Measurements from ENCODE around the gene TMF1. TPM values are rescaled to one million over a fixed set of nuclear protein-coding genes. Genes with fewer than 3 reads are reported as not detected.

TMF1 gene
- total RNA-seq, 1 donor from 2014 or later = 19.3 TPM

DNA sequence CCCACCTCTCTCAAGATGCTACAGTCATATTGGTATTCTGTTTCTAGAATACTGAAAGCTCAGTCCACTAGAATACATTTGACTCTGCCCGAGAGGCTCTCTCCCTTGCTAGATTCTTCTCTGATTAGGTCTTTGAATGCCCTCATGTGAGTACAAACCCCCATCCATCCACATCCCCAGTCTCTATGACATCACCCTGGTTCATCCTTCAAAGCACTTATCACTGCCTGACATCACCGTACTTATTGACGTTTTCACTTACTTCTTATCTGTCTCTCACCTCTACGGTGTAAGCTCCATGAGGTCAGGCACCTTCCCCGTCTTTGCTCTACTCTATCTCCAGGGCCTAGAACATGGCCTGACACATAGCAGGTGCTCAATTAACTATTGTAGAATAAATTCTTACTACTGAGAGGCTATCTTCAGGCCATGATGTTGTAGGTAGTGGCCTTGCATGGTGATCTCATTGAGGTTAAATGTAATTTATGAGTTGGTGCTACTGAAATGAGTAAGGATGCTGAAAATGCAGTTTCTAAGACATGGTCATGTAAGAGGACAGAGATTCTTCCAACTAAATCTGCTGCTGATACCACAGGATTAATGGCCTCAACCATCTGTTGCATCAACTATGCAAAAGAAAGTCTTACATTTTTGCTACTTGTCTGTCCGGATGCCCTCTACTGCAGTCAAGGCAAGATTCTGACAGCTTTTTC is 65.5 kb downstream of the TMF1 start:
- H3K36me3 ChIP-seq (ENCODE audit: control insufficient read depth, insufficient read depth, low read length) = peaks cover 2% of the 10 kb centered on the region
- no peaks in the 10 kb centered on the region for H3K27me3 ChIP-seq (ENCODE audit: control insufficient read depth, insufficient read depth, low read length)
- no peak overlapping the region for H3K4me3 ChIP-seq (ENCODE audit: low read depth, low read length)
- no peak for DNase-seq (ENCODE audit: low read depth)
- TF ChIP-seq, protein P1, sequence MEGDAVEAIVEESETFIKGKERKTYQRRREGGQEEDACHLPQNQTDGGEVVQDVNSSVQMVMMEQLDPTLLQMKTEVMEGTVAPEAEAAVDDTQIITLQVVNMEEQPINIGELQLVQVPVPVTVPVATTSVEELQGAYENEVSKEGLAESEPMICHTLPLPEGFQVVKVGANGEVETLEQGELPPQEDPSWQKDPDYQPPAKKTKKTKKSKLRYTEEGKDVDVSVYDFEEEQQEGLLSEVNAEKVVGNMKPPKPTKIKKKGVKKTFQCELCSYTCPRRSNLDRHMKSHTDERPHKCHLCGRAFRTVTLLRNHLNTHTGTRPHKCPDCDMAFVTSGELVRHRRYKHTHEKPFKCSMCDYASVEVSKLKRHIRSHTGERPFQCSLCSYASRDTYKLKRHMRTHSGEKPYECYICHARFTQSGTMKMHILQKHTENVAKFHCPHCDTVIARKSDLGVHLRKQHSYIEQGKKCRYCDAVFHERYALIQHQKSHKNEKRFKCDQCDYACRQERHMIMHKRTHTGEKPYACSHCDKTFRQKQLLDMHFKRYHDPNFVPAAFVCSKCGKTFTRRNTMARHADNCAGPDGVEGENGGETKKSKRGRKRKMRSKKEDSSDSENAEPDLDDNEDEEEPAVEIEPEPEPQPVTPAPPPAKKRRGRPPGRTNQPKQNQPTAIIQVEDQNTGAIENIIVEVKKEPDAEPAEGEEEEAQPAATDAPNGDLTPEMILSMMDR (IDR thresholded peaks at IDR 0.05; ENCODE audit: insufficient read depth, low read length, poor library complexity, severe bottlenecking) = no peak

DNA sequence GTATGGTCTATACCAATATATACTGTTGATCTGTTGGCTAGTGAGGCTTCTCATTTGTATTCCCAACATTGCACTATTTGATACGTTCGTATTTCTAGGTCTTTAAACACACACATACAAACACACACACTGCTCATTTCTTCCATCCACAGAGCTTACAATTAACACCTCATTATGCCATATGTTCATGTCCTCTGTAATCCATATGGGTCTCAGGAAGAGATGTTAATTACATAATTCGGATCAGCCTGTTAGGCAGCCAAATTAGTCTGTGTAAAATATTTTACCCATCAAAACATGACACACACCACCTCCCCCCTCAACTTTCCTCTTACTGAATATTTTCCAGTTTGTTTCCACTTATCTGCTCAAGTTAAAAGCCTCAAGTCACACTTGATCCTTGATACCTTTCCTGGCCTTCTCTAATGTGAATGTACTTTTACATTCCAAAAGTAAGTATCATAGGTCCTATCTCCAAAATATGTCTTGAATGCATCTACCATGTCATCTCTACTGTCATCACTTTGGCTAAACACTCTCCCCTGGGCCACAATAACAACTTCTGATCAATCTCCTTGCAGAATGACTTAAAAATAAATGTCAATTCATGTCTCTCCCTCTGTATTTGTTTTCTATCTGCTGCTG is 66.9 kb downstream of the TMF1 start:
- TF ChIP-seq, protein P1 (IDR thresholded peaks at IDR 0.05; ENCODE audit: insufficient read depth, low read length, poor library complexity, severe bottlenecking) = no peak
- Histone ChIP-seq H3K27me3 (ENCODE audit: control insufficient read depth, insufficient read depth, low read length) (no peaks in the 10 kb centered on the region), H3K36me3 (ENCODE audit: control insufficient read depth, insufficient read depth, low read length) (peaks cover 2% of the 10 kb centered on the region), H3K4me3 (ENCODE audit: low read depth, low read length) (no peak overlapping the region)
- no peak for DNase-seq (ENCODE audit: low read depth)

DNA sequence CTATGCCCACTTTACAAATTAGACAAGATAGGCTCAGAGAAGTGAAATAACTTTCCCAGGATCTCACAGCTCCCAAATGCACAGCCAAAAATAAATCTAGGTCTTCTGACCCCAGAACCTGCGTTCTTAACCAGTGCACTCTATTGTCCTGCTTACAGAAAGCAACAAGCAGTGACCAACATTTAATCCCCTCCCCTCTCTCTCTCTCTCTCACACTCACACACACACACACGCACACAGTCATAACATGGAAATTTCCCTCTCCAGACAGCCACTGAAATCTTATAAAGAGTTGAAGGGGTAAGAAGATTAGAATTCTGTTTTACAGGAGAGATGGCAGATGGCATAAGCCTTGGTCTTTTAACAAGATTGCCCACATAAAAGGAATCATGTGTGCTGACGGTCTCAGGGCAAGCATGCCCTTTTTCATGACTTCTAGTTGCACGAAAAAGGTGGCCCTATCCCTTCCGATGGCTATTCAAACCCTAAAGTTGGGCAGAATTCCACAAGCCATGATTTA is 68.1 kb downstream of the TMF1 start:
- Histone ChIP-seq H3K27me3 (ENCODE audit: control insufficient read depth, insufficient read depth, low read length) (no peaks in the 10 kb centered on the region), H3K4me3 (ENCODE audit: low read depth, low read length) (no peak overlapping the region), H3K36me3 (ENCODE audit: control insufficient read depth, insufficient read depth, low read length) (peaks cover 2% of the 10 kb centered on the region)
- no peak for DNase-seq (ENCODE audit: low read depth)
- TF ChIP-seq, protein P1 (IDR thresholded peaks at IDR 0.05; ENCODE audit: insufficient read depth, low read length, poor library complexity, severe bottlenecking) = no peak

DNA sequence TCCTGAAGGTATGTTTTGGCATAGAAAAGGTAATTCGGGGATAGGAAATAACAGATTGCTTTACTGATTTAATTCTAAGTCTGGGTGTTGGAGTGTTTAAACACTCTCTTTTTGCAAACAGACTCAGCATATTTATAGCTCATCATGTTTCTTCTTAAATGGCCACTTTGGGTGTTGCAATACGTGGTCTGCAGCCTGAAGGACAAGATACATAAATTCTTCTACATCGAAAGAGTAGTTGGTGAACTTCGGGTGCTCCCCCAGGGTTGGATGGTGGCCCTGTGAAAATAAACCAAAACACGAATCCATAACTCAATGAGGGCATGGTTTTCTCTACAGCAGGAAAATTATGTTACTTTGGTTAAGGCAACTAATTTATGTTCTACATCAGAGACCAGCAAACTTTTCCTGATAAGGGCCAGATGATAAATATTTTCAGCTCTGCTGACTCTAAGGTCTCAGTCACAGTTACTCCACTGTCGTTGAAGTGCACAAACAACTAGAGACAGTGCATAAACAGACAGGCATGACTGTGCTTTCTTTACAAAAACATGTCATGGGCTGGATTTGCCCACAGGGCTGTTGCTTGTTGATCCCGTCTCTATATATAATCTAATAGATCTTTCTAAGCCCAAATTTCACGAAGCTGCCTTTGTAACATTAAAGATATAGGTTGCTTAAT is 74.5 kb downstream of the TMF1 start:
- TF ChIP-seq, protein P1 (IDR thresholded peaks at IDR 0.05; ENCODE audit: insufficient read depth, low read length, poor library complexity, severe bottlenecking) = no peak
- H3K4me3 ChIP-seq (ENCODE audit: low read depth, low read length) = no peak overlapping the region
- no peak for DNase-seq (ENCODE audit: low read depth)
- H3K36me3 ChIP-seq (ENCODE audit: control insufficient read depth, insufficient read depth, low read length) = no peaks in the 10 kb centered on the region
- no peaks in the 10 kb centered on the region for H3K27me3 ChIP-seq (ENCODE audit: control insufficient read depth, insufficient read depth, low read length)

DNA sequence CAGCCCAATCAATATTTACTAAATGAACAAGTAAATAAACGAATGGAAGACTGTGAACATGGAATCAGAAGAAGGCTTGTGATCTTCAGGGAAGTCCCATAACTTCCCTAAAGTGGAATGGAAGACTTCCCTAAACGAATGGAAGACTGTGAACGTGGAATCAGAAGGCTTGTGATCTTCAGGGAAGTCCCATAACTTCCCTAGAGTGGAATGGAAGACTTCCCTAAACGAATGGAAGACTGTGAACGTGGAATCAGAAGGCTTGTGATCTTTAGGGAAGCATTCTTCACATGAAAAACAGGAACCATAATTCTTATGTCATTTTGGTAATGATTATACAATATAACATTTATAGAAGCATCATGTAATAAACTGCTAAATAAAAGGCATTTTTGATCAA is 77.4 kb downstream of the TMF1 start:
- Histone ChIP-seq H3K36me3 (ENCODE audit: control insufficient read depth, insufficient read depth, low read length) (no peaks in the 10 kb centered on the region), H3K4me3 (ENCODE audit: low read depth, low read length) (no peak overlapping the region), H3K27me3 (ENCODE audit: control insufficient read depth, insufficient read depth, low read length) (peaks cover 2% of the 10 kb centered on the region)
- DNase-seq (ENCODE audit: low read depth) = no peak
- TF ChIP-seq, protein P1 (IDR thresholded peaks at IDR 0.05; ENCODE audit: insufficient read depth, low read length, poor library complexity, severe bottlenecking) = no peak
